CD1c-positive myeloid dendritic cell (primary cell): Measurements from ENCODE around the gene MPND.
"Not testable (repeated sequence)": the region's sequence is repeated elsewhere in the genome, so short reads cannot be mapped to it uniquely, and the experiment has no call there.

Source experiments
- DNase-seq: peaks from one replicate; pipeline ENCODE4 v3.0.0-alpha.2; 2016; ENCODE audit errors: extremely low spot score

The MPND gene

GRCh38 chr19:4349225-4349624, 5.9 kb downstream of the MPND start:
- DNase-seq = not testable (repeated sequence)

DNA sequence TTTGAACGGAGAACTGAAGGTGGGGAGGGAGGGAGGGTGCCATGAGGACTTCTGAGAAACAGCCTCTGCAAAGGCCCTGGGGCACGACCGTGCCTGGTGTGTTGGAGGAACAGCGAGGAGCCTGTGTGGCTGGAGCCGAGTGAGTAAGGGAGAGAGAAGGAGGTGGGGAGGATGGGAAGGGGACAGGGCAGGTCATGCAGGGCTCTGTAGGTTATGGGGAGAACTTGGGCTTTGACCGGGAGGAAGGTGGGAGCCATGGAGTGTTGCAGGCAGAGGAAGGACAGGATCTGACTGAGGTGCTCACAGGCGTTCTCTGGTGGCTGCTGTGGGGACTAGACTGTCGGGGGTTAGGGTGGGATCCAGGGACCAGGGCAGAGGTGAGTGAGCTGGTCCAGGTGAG, 6.7 kb downstream of the MPND start:
- DNase-seq = no peak

DNA sequence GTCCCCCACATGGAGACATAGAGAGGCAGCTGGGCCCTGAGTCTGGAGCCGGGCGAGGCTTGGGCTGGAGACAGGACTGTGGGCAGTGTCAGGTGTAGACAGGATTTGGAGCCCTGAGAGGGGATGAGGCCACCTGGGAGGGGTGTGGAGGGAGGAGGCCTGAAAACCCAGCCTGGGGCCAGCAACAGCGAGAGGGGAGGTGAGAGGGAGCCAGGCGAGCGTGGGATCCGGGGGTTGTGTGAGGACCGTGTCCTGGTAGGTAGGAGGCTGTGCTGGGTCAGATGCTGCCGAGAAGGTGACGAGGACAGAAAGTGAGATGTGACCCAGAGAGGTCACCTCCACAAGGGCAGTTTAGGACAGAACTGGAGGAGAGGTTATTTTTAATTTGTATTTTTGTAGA, 7.4 kb downstream of the MPND start:
- no peak for DNase-seq

GRCh38 chr19:4352701-4353121, 9.3 kb downstream of the MPND start:
- peak; percentile 67 for DNase-seq

DNA sequence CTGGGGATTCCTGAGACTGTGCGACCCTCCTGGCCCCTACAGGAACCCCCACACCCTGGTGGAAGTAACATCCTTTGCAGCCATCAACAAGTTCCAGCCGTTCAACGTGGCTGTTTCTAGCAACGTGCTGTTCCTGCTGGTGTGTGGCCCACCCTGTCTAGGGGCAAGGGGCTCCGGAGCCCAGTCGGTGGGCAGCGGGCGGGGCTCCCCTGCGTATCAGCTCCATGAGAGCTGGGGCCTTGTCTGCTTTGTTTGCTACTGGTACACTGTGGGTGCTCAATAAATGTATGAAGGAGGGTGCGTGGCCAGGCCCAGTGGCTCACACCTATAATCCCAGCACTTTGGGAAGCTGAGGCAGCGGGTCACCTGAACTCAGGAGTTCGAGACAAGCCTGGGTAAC, 10.9 kb downstream of the MPND start:
- no peak for DNase-seq

DNA sequence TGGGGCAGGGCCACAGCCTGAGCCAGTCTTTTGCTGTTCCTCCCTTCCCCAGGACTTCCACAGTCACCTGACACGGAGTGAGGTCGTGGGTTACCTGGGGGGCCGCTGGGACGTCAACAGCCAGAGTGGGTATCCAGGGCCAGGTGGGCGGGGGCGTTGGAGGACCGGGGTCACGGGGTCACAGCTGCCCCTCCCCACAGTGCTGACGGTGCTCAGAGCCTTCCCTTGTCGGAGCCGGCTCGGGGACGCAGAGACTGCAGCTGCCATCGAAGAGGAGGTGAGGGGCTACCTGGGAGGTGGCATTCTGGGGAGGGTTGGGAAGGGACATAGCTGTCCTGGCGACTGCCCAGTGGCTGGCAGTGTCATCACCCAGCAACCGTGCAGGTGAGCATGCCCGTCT, 11.5 kb downstream of the MPND start:
- no peak for DNase-seq

- DNase-seq = no peak
Observed at GRCh38 chr19:4357095-4357797, 13.9 kb downstream of the MPND start.

- DNase-seq = no peak
Observed at GRCh38 chr19:4357921-4358326, 14.6 kb downstream of the MPND start.

DNA sequence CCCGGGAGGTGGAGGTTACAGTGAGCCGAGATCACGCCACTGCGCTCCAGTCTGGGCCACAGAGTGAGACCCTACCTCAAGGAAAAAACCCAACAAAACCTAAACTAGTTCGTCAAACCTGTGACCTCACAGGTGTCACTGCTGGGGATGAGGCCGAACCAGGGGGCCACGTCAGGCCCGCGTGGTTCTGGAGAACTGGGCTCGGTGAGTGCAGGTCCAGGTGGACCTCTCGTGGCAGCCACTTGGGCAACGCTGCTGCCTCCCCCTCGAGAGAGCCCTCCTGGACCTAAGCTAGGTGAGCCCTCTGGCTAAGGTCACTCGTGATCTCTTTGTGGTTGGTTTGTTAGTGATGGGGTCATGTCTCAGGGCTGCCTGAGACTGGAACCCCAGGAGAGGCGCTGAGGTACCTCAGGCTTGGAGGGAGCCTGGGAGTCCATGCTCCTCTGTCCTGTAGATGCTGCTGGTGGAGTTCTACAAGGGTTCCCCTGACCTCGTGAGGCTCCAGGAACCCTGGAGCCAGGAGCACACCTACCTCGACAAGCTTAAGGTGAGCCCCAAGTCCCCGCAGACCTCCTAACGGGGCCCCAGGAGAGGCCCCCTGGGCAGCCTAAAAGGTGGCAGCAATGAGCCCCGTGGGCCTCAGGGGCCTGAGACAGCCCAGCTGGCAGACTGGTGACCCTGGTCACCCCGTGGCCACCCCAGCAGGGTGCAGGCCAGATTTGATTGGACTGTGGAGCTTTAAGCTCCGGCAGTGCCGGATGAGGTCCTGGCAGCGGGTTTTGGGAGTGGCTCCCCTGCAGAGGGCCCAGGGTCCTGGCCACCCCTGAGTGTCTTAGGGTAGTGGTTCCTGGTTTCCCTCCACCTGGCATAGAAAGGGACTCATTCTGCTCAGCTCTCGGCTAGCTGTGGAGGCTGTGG, 15.6 kb downstream of the MPND start:
- DNase-seq = no peak

DNA sequence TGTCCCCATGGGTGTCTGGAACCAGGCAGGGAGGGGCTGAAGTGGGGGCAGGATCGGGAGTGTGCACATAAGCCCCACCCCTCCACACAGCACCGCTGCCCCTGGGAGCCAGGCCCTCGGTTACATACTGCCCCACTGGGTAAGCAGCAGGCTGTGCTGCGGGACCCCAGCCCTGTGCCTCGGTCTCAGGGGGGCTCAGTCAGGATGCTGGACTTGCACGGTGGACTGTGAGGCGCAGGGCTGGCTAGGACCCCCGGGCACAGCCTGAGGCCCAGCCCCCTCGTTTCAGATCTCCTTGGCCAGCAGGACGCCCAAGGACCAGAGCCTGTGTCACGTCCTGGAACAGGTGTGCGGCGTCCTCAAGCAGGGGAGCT, 16.3 kb downstream of the MPND start:
- DNase-seq = no peak

DNA sequence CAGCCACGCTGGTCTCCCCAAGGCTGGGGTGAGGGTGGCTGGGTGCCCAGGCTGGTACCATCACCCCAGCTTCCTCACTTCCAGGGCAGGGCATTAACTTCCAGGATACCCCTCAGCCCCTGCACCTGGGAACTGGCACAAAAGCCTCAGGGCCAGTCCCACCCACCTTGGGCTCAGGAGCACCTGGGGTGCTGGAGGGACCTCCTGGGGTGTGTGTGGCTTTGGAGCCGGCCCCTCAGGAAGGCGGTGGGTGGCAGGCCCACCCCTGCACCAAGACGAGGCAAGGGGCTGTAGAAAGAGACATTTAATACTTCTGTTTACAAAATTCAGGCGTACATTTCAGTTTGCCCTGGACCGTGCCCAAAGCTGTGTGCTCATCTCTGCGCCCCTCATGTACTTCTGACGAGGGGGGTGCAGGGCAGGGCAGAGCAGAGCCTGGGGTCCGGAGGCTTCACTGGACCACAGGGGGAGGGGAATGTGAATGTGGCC, 16.8 kb downstream of the MPND start:
- DNase-seq = no peak

DNA sequence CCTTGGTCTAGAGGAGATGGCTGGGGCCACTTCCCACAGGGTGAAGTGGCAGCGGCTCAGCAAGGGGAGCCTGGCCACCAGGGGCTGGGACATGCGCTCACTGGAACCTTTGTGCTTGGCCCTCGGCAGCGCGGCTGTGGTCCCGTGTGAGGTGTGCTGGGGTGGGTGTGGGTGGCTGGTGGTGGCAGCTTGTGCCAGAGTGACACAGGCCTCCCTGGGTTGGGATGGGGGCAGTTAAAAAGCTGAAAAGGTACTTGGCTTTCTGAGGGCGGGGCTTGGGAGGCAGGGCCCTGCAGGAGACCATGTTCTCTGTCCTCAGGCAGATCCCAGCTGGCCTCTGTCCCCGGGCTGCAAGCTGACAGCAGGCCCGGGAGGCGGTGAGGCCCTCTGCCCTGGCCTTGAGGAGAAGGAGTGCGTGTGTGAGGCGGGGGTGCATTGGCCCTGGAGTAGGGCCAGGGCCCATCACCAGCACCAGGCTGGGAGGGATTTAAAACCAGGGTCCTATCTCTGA, 17.3 kb downstream of the MPND start:
- no peak for DNase-seq

DNA sequence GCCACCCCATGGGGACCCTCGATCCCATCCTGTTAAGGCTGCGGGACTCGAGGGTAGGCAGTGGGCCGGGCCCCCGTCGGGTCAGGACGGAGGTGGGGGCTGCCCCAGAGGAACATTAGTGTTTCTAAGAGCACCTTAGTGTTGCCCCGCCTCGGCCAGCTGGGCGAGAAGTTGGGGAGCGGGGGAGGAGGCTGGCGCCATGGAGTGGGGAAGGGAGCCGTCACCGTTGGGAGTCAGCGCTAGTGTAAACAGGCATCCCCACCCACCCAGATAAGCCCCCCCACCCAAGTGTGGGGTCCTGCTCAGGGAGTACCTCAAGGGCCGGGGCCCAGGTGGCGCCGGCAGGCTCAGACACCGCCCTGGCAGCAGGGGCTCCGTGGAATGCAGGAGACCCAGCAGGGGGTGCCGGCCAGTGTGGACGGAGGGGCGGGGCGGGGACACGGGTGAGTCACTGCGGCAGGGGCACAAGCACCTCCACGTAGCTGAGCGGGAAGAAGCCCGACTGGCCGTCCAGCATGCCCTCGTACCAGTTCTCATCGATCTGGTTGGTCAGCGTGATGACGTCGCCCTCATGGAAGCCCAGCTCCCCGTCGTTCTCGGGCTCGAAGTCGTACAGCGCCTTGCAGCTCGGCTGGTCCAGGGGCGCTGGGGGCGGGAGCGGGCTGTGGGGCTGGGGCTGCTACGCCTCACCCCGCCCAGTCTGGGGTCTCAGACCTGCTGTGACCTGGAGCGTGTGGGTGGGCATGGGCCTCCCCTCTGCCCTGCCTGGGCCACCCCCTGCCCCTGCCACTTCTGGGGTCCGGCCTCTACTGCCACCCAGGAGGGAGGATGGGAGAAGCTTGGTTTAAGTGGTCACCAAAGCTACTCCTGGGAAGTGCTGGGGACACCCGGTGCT, 18.0 kb downstream of the MPND start:
- no peak for DNase-seq

DNA sequence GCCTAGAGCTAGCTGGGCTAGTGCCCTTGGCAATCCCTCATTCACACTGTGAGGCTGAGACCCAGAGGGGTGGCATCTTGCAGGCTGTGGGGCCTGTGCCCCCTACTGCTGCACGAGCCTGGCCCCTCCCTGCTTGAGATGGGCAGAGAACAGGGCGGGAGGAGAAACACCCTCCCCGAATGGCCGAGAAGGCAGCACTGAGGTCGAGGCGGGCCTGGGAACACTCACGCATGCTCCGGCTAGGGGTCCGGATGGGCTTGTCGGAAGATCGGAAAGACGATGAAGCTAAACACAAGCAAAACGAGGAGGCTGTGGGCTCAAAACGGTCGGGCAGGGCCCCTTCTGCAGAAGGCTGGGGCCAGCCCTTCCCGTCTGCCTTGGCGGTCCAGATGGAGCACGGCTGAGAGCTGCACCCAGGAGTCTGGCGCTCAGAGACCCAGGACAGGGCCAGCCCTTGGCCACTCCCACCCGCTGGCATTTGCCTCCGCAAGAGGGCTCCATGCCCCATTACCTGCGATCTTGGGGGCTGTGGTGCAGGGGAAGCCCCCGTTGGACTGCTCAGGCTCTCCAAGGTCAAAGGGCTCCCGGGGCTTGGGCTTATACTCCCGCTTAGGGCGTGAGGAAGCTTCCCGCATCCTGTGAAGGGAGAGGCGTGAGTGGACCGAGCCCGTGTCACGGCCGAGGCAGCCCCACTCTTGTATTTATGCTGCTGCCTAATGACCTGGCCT, 18.9 kb downstream of the MPND start:
- DNase-seq = no peak

DNA sequence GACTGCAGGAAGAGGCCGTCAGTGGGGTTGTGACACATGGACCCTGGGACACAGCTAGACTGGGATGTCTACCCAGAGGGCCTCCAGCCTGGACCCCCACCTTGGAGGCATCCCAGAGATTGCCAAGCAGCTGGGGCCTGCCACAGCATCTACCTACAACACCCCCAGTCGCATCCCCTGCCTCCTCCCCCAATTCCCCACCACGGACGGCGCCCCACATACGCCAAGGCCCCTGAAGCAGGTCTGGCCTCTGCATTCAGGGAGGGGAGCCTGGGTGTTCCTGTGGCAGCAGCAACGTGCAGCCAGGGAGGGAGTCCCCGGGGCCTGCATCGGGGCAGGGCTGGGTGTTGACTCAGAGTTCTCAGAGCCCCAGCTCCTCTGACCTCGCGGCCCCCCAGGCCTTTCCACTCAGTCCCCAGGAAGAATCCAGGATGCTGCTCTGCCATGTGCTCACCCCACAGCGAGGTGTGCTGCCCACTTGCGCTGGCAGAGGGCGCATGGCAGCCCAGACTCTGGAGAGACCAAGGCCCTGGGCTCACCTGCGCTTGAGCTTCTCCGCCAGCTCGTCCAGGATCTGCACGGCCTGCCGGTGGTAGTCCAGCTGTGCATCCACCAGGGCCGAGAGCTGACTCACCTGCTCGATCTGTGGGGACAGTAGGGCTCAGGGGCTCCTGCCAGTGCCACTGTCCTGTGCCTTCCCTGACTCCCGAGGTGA, 19.6 kb downstream of the MPND start:
- no peak for DNase-seq

GRCh38 chr19:4363571-4364304, 20.4 kb downstream of the MPND start:
- DNase-seq = no peak

DNA sequence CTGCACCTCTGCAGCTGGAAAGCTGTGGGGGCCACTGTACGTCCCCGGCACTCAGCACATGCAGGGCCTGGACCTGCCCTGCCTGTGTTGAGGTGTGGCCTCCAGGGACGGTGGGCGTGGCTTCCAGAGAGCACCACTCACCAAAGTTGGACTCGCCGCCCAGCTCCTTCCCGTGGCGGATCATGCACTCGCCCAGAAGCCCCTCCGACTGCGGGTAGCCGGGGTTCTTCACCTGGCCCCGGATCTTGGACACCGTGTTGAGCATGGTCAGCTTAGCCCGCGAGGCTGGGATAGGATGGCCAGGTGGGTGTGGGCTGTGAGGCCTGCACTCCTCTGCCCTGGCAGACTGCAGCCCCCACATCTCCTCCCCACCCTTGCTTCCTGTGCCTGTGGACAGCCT, 22.0 kb downstream of the MPND start:
- no peak for DNase-seq

- DNase-seq = no peak
Observed at GRCh38 chr19:4365791-4366665, 22.7 kb downstream of the MPND start.
